Mucosa of rectum (tissue), 2 donors: ENCODE data around the gene CLDN19.
A peak's percentile ranks its signal among the peaks of the same experiment; 100 is the strongest.

Source experiments
- H3K27ac ChIP-seq, 2 donors: one replicate each; pipeline ENCODE4 v1.7.0; 2013; ENCODE audit warnings: inconsistent platforms in 2 of 2, low read depth in 2 of 2, low read length in 2 of 2
- H3K27me3 ChIP-seq, 2 donors: one replicate each; pipeline ENCODE4 v1.7.0; 2013; ENCODE audit warnings: low read length in 2 of 2; ENCODE audit not compliant: control insufficient read depth in 2 of 2, insufficient read depth in 2 of 2
- H3K36me3 ChIP-seq, 2 donors: one replicate each; pipeline ENCODE4 v1.7.0; 2013; ENCODE audit warnings: low read length in 2 of 2; ENCODE audit not compliant: control insufficient read depth in 2 of 2, insufficient read depth in 2 of 2
- H3K4me1 ChIP-seq, 2 donors: one replicate each; pipeline ENCODE4 v1.7.0; 2013; ENCODE audit warnings: low read length in 2 of 2, mild to moderate bottlenecking in 1 of 2; ENCODE audit not compliant: control insufficient read depth in 2 of 2, insufficient read depth in 2 of 2
- H3K4me3 ChIP-seq, 2 donors: one replicate each; pipeline ENCODE4 v1.7.0; 2013; ENCODE audit warnings: low read length in 2 of 2
- H3K9ac ChIP-seq, 2 donors: one replicate each; pipeline ENCODE4 v1.7.0; 2013; ENCODE audit warnings: low read length in 2 of 2, low read depth in 1 of 2, mild to moderate bottlenecking in 1 of 2
- H3K9me3 ChIP-seq, 2 donors: one replicate each; pipeline ENCODE4 v1.7.0; 2013; ENCODE audit warnings: low read length in 2 of 2; ENCODE audit not compliant: control insufficient read depth in 2 of 2
- donor health status: healthy.
- donor health status: Normal muscosa, but diverticular disease.

The CLDN19 gene

GRCh38 chr1:42690477-42691156, 49.4 kb downstream of the CLDN19 start:
- Histone ChIP-seq H3K27me3 (no peaks in the 10 kb centered on the region), H3K9ac (no peak overlapping the region), H3K4me3 (no peak overlapping the region), H3K9me3 (no peaks in the 10 kb centered on the region), H3K27ac (peak overlapping the region; percentile 16 to 33), H3K4me1 (peaks cover 56 to 74% of the 10 kb centered on the region in 2 donors), H3K36me3 (peaks cover 2 to 10% of the 10 kb centered on the region in 2 donors)

GRCh38 chr1:42689912-42690311, 50.1 kb downstream of the CLDN19 start:
- no peaks in the 10 kb centered on the region for H3K9me3 ChIP-seq
- H3K36me3 ChIP-seq = peaks cover 0 to 3% of the 10 kb centered on the region in 2 donors
- no peak overlapping the region for H3K9ac ChIP-seq
- no peaks in the 10 kb centered on the region for H3K27me3 ChIP-seq
- H3K4me3 ChIP-seq = no peak overlapping the region
- peaks cover 63 to 81% of the 10 kb centered on the region in 2 donors for H3K4me1 ChIP-seq
- H3K27ac ChIP-seq = no peak overlapping the region

- Histone ChIP-seq H3K36me3 (peaks cover 0 to 8% of the 10 kb centered on the region in 2 donors), H3K27ac (peak overlapping the region in 1 of 2 donors; percentile 7), H3K4me1 (peaks cover 62 to 69% of the 10 kb centered on the region in 2 donors), H3K9ac (peak overlapping the region in 1 of 2 donors; percentile 27), H3K27me3 (no peaks in the 10 kb centered on the region), H3K9me3 (no peaks in the 10 kb centered on the region), H3K4me3 (no peak overlapping the region)
Observed at GRCh38 chr1:42686418-42686817, 53.6 kb downstream of the CLDN19 start.

- Histone ChIP-seq H3K9ac (peak overlapping the region; percentile 49 to 80), H3K4me1 (peaks cover 52 to 57% of the 10 kb centered on the region in 2 donors), H3K4me3 (peak overlapping the region; percentile 93 to 94), H3K27me3 (no peaks in the 10 kb centered on the region), H3K9me3 (no peaks in the 10 kb centered on the region), H3K27ac (no peak overlapping the region), H3K36me3 (peaks cover 0 to 8% of the 10 kb centered on the region in 2 donors)
Observed at GRCh38 chr1:42684139-42684538, 55.9 kb downstream of the CLDN19 start.
